DMS 273 treated with DMSO at 0.1 percent for 48 hours (cell line): ENCODE results near the gene DBN1.
A peak's percentile ranks its signal among the peaks of the same experiment; 100 is the strongest.

Experiments
- DNase-seq: peaks from one replicate; lab custom pipeline; 2025; lab: John Stamatoyannopoulos, UW

Gene DBN1

GRCh38 chr5:177472460-177473442 lies 683 bp downstream of the DBN1 start:
- DNase-seq, result no peak

DNA sequence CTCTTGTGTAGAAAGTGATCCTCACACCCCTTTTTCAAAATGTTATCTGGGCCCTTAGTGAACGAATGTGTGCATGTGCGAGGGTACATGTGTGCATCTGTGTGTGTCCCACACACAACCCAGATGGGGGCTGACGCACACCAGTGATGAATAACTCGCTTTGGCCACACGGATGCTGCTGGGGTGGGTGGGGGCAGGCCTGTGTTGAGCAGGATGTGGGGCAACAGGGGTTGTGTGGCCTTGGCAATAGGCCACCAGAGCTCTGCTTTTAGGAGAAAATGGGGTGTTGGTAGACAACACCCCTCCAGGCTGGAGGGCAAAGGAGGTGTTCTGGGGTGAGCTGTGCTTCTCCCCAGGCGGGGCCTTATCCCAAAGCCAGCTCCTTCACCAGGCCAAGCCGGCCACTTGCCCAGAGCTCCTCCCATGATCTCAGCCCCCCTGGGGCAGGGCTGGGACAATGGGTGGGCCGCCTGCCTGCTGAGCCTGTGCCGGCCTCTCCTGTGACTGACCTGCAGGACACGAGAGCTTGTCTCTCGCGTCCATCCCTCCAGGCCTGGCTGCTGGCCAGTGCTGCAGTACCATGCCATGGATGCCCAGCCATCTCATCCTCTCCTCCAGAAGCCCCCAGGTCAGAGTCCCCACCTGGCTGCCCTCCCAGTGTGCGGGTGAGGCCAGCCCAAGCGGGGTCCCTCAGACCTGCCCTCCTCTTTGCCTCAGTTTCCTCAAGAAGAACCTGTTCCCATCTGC lies 1.7 kb downstream of the DBN1 start:
- no peak for DNase-seq

GRCh38 chr5:177470759-177471536 lies 2.5 kb downstream of the DBN1 start:
- no peak for DNase-seq

GRCh38 chr5:177469750-177470525 lies 3.5 kb downstream of the DBN1 start:
- DNase-seq, result no peak

DNA sequence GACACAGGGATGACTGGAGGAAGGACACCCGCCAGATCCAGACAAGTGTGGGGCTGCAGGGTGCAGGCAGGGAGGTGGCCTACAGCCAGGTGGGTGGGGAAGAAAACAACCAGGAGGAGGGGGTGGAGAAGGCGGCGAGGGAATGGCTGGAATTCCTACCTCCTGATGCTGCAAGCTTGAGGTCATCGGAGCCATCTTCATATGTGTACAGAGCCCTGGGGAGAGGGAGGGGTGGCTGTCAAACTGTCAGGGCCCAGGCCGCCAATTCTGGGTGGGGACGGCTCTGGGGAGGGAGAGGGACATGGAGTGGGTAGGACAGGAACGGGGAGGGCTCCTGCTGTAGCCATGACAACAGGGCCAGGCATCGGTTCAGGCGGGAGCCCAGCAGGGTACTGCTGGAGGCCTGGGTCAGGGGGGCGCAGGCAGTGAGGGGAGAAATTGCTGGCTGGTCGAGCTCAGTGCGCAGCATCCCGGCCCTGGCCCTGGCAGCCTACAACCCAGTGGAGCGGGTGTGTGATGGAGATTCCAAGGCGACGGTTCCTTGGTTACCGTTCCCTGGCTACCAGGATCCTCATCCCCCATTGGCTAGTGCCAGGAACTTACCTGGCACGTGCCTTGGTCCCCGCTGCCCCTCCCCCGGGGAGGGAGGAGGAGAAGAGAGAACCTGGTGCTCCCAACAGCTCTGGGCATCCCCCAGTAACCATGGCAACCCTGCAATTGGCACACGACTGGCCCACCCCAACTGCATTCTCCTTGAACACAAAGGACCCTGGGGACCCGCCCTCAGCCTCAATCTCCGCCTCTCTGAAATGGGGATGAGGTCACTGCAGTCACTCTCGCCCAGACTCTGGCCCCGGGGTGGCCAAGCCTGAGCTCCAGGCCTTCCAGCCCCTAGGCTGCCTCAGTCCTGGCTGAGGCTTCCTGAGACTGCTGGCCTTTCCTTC lies 4.5 kb downstream of the DBN1 start:
- no peak for DNase-seq

GRCh38 chr5:177468329-177468684 lies 5.1 kb downstream of the DBN1 start:
- DNase-seq, result no peak

DNA sequence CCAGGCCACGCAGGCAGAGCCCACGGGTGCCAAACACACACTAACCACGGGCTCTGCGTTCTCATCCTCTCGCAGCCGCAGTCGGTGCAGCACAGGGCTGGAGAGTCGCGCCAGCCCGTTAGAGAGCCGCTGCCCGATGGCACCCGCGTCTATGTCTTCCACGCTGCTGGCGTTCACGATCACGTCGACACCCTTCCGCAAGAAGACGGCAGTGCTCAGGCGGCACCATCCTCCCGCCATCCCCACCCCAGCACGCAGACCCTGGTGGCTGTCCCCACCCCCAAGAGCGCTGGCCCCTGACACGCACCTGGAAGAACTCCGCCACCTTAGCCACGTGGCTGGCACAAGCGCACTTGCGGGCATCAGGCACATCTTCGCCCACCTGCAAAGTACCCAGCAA lies 6.0 kb downstream of the DBN1 start:
- no peak for DNase-seq

DNA sequence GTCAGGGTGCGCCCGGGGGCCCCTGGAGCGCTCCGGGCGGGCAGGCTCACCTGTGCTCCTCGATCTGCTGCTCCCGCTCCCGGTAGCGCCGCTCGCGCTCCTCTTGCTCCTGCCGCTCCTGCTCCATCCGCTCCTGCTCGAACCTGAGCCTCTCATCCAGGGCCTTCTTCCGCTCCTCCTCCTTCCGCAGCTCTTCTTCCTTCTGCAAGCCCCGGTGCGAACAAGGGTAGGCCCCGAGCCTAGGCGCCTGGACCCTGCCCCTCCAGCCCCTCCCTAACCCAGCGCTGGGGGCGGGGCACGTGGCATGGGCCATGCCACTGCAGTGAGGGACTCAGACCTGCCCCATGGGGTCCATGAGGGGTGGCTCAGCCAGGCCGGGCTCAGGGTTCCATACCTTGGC lies 6.6 kb downstream of the DBN1 start:
- no peak for DNase-seq

- no peak for DNase-seq
Measured at GRCh38 chr5:177465044-177465443, 8.4 kb downstream of the DBN1 start.

DNA sequence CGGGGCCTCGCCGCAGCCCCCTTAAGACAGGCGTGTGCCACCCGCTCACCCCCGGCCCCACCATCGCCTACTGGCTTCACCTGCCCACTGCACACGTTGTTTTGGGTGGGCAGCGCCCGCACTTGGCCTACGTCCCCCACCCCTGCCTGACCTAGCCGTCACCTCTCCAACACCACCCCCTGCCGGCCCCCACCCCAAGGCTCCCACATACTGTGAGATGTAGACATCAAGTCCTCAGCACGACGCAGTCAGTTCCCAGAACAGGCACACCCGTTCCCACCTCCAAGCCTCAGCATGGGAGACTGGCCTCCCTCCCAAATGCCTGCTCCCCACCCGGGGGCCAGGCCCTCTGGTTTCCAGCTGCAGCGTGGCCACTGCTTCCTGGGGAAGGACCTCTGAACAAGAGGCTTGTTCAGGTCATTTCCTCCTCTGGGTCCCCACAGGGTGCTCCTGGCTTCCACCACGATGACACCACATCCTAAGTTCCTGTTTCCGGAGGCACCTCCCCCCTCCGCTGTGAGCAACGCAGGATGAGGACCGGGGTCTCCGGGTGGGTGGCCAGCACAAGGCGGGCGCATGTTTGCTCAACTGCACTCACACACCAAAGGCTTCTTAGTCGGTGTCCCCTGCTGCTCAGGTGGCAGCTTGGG lies 11.3 kb downstream of the DBN1 start:
- no peak for DNase-seq

- DNase-seq, result no peak
Measured at GRCh38 chr5:177459819-177460628, 13.4 kb downstream of the DBN1 start.

- DNase-seq, result no peak
Measured at GRCh38 chr5:177459357-177459756, 14.1 kb downstream of the DBN1 start.

DNA sequence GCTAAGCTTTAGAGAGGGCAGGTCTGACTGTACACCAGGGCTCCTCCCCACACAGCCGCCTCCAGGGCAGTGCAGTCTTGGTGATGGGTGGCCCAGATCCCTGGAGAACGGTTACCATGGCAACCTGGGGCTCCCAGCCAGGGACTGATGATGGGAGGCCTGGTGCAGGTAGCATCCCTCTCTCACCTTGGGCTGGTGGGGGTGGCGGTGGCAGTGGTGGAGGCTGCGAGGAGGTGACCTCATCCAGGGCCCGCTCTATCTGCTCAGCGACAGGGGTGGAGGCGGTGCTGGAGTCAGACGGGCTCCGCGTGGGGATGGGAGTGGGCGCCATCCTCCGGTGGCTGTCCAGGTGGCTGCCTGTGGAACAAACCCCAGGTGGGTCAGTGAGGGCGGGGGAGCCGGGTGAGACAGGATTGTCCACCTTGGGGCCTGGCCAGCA lies 14.5 kb downstream of the DBN1 start:
- DNase-seq, result no peak

- DNase-seq, result no peak
Measured at GRCh38 chr5:177457852-177458681, 15.4 kb downstream of the DBN1 start.

- DNase-seq, result peak; percentile 97
Measured at GRCh38 chr5:177456976-177457851, 16.2 kb downstream of the DBN1 start.

DNA sequence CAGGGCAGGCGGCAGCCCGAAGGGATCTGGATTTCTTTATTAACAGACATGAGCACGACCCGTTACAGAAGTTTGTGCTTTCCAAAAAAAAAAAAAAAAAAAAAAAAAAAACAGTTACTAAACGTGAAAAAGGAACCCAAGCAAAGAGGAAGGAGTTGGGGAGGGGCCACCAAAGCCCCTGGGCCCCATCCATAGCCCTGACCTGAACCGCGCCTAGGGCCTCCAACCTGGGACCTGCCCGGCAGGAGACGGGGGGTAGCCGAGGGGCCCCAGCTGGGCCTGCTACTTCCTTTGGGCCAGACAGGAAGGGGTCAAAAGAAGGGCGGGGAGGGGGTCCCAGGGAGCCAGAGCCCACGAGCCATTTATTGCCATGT lies 16.9 kb downstream of the DBN1 start:
- DNase-seq, result no peak
